Mesangial cell (primary cell): ENCODE results near the gene RANBP1. TPM values are rescaled to one million over a fixed set of nuclear protein-coding genes. Genes with fewer than 3 reads are reported as not detected.

Experiments
- total RNA-seq: library from RNA; depleted of rRNA; stranded (reverse); fragments of >200 nt; gene quantifications from 2 replicates; pipeline ENCODE4 v1.2.3, GENCODE V29; 2015

Gene RANBP1
- 149 and 754 TPM in 2 replicates for total RNA-seq

DNA sequence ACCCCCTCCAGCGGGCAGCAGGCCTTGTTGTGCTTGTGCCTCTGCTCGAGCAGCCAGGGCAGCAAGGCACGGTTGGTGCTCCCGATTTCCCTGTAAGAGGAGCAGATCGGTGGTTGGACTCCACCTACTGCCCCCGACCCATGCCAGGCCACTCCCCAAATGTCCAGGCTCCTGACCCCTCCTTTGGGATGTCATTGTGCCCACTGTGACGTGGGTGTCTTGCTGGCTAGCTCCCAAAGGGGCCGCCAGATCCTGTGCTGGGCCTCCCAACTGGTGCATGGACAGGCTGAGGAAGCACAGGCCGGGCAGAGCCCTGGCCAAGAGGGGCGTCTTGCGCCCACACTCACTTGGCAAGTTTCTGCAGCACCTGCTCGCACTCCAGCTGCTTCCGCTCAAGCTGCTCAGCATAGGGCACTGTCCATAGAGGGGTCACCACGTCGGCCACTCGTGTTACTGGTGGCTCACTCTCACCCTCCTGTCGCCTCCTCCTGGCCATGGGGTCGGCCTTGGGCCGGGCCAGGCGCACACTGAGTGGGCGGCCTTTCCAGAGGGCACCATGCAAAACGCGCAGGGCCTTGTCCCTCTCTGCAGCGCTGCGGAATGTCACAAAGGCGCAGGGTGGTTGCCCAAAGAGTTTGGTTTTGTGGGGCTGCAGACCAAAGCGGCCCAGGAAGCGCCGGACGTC, at the start of gene RANBP1:
TSS of gene RANBP1 (plus strand) at position 414 of the 685 bp plus-strand sequence. CDS start at position 495, 81 bp downstream.

GRCh38 chr22:20079745-20080444, 36.0 kb upstream of the RANBP1 start, which contains the start of gene DGCR8:
Gene DGCR8, plus strand, starts transcription at chr22:20080241. Its CDS starts 5,723 bp downstream, at chr22:20085964.

DNA sequence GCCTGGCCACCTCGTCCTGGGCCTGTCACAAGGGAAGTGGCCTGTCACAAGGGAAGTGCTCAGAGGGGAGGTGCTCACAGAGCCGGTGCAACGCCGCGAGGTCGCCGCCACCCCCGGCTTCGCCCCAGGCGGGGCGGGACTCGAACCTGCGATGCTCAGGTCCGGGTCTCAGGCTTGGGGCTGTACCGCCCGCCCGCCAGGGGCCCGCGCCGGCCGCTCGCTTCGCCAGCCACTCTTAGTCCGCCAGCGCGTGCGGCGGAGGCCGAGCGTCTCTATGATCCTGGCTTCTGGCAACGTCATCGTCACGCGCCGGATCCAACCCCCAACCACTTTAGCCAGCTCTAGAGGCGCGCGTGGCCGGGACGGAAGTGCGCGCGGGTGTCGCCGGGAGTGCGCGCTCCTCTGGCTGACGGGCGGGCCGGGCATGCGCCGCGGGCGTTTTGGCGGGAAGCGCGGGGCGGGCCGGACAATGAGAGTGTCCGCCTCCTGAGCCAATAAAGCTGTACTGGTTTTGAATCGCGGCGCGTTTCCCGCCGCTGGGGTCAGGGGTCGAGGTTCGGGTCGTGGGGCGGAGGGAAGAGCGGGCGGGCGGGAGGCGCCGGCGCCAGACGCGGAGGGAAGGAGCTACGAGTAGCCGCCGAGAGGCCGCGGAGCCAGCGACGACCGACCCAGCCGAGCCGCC, 1.2 kb downstream of the RANBP1 start, which contains the start of gene TRMT2A:
TSS of gene TRMT2A (minus strand) at position 276 of the 682 bp plus-strand sequence. CDS start 320 bp downstream, outside the sequence.

DNA sequence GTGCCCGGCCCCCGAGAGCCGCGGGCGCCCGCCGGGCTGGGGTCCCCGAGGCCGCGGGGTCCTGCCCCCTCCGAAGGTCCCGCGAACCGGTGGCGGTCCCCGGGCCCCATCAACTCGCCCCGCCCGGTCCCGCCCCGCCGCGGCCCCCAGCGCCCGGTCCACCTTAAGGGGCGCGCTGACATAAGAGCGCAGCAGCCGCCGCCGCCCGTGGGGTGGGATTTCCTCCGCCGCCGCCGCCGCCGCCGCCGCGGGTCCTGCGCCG, 15.6 kb downstream of the RANBP1 start, which contains the start of gene ZDHHC8:
TSS of gene ZDHHC8 (plus strand) at position 208 of the 262 bp plus-strand sequence. CDS start 144 bp downstream, outside the sequence.

GRCh38 chr22:20150381-20151275, 34.7 kb downstream of the RANBP1 start, which contains the start of gene CCDC188:
Gene CCDC188, minus strand, starts transcription at chr22:20151055. Its CDS starts 69 bp downstream, at chr22:20150986.

Other genes starting within 250 kb of the RANBP1 start
- gene COMT, start 174.3 kb upstream of the RANBP1 start, total RNA-seq, result 317 and 372 TPM in 2 replicates
- gene TXNRD2, start 174.3 kb upstream of the RANBP1 start, total RNA-seq, result 24.2 and 47.3 TPM in 2 replicates
- 26.7 and 38.0 TPM in 2 replicates for gene ARVCF, start 99.3 kb upstream of the RANBP1 start, total RNA-seq
- 21.8 and 23.6 TPM in 2 replicates for gene TANGO2, start 95.0 kb upstream of the RANBP1 start, total RNA-seq
- 18.1 and 20.2 TPM in 2 replicates for gene DGCR8, start 35.9 kb upstream of the RANBP1 start, total RNA-seq
- 27.4 and 43.5 TPM in 2 replicates for gene TRMT2A, start 1.1 kb downstream of the RANBP1 start, total RNA-seq
- gene ZDHHC8, start 15.7 kb downstream of the RANBP1 start, total RNA-seq, result 37.8 and 46.1 TPM in 2 replicates
- 0.25 TPM in 1 of 2 replicates, not detected in the other for gene CCDC188, start 35.0 kb downstream of the RANBP1 start, total RNA-seq
- 13.0 and 21.7 TPM in 2 replicates for gene RTN4R, start 152.2 kb downstream of the RANBP1 start, total RNA-seq
- gene DGCR6L, start 204.0 kb downstream of the RANBP1 start, total RNA-seq, result 63.7 and 77.6 TPM in 2 replicates